ENCODE measurements around the gene TPP1.
A peak's percentile ranks its signal among the peaks of the same experiment; 100 is the strongest.

The TPP1 gene

DNA sequence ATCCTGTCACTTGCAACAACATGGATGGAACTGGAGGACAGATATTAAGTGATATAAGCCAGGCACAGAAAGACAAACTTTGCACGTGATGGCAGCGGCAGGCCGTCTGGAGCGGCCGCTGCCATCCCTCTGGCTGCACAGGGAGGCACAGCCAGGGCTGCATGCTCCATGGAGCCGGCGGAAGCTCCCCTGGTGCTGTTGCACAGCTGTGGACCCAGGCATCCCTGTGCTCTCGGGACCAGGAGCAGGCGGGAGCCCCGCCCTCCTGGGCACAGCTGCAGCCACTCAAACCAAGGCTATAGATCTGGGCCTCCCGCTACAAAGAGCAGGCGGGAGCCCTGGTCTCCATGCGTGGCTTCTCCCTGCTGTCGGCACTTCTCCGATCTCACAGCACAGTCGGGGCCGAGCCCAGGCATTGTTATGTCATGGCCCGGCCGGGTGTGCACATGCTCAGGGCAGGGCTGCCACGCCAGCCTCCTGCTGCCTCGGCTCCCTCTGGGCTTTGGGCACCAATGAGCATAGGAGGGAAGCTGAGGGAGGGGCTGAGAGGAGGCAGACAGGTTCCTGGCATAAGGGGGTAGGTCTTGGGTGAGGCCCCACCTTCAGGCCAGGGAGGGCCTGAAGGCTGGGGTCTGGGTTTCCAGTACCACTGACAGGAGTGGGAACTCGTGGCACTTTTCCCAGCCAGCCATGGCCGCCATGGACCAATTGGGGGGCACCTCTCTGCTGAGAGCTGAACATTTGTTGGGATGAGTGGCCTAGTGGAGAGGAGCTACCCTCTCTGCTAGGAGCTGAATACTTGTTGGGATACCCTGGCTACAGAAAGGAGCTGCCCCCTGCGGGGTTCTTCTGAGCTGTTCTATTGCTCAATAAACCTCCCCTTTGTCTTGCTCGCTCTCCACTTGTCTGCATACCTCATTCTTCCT is 32.5 kb downstream of the TPP1 start:
- DNase-seq: no peak

DNA sequence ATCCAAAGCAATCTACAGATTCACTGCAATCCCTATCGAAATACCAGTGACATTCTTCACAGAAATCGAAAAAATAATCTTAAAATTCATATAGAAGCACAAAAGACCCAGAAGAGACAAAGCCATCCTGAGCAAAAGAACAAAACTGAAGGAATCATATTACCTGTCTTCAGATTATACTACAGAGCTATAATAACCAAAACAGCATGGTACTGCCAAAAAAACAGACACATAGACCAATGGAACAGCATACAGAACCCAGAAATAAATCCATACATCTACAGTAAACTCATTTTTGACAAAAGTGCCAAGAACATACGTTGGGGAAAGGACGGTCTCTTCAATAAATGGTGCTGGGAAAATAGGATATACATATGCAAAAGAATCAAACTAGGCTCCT is 34.7 kb downstream of the TPP1 start:
- no peak for DNase-seq

DNA sequence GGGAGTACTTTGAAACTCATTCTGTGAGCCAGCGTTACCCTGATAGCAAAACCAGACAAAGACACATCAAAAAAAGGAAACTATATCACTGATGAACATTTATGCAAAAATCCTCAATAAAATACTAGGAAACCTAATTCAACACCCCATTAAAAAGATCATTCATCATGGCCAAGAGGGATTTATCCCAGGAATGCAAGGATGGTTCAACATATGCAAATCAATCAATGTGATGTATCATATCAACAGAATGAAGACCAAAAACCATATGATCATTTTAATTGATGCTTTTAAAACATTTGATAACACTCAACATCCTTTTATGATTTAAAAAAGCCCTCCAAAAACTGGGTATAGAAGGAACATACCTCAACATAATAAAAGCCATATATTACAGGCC is 35.6 kb downstream of the TPP1 start:
- no peak for DNase-seq

DNA sequence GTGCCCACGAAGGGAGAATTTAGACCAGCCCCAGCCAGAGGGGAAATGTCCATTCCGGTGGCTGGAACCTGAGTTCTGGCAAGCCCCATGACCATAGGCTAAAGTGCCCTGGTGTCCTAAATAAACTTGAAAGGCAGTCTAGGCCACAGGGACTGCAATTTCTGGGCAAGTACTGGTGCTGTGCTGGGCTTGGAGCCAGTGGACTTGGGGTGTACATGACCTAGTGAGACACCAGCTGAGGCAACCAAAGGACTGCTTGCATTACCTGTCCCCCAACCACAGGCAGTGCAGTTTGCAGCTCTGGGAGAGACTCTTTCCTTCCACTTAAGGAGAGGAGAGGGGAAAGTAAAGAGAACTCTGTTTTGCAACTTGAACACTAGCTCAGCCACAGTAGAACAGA is 39.5 kb downstream of the TPP1 start:
- DNase-seq: no peak

DNA sequence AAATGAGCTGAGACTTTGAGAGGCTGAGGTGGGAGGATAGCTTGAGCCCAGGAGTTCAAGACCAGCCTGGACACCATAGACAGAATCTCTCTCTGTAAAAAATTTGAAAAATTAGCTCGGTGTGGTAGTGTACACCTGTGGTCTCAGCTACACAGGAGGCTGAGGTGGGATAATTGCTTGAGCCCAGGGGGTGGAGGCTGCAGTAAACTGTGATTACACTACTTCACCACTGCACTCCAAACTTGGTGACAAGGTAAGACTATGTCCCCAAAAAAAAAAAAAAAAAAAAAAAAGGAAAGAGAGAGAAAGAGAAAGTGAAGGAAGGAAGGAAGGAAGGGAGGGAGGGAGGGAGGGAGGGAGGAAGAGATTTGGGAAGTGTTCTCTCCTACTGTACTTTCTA is 41.1 kb downstream of the TPP1 start:
- no peak for DNase-seq

DNA sequence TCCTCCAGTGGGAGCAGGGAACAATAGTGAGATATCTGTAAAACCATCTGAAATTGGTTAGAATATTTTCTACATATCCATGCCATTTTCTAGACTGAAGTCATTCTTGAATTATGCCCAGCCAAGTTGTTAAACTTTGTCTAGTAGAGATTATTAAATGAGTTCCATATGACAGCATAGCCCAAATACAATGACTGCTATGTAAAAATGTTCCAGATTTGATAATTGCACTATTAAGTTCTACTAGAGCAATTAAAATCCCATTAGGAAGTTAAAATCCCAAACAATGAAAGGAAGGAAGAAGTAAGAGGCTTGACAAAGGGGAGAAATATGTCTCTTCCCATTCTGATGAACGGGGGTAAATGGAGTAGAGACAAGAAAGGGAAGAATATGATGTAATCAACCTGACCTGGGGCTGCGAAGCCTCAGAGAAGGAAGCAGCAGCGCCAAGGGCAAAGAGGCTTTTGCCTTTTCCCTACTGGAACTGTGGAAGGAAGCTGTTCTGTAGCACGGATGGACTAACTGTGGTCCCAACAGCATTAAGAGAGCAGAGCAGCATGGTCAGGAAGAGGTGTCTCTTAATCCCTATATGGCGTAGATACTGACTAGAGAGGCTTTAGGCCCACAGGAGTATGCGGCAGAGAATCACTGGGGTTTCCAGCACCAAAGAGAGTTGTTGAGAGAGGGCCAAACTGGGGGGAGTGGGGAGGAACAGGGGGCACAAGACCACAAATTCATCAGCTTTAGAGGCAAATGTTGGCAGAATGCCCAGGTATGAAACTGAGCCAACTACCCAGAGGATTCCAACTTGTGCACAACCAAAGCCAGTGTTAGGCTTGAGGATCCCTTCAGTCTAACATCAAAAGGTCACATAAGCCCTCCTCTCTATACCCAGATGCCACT is 42.5 kb downstream of the TPP1 start:
- no peak for DNase-seq

DNA sequence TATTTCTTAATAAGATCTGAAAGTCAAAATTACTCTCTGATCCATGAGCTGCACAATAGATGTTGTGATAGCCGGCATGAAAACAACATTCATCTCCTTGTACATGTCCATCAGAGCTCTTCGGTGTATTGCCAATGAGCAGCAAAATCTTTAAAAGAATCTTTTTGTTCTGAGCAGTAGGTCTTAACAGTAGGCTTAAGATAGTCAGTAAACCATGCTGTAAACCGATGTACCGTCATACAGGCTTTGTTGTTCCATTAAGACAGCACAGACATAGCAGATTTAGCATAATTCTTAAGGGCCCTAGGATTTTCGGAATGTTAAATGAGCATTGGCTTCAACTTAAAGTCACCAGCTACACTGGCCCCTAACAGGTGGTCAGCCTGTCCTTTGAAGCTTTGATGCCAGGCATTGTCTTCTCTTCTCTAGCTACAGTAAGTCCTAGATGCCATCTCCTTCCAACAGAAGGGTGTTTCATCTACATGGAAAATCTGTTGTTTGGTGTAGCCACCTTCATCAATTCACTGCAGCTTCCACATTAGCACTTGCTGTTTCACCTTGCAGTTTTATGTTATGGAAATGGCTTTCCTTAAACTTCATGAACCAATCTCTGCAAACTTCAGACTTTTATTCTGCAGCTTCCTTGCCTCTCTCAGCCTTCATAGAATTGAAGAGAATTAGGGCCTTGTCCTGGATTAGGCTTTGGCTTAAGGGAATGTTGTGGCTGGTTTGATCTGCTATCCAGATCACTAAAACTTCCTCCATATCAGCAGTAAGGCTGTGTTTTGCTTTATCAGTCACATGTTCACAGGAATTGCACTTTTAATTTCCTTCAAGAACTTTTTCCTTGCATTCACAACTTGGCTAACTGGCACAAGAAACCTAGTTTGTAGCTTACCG is 44.2 kb downstream of the TPP1 start:
- DNase-seq: no peak

DNA sequence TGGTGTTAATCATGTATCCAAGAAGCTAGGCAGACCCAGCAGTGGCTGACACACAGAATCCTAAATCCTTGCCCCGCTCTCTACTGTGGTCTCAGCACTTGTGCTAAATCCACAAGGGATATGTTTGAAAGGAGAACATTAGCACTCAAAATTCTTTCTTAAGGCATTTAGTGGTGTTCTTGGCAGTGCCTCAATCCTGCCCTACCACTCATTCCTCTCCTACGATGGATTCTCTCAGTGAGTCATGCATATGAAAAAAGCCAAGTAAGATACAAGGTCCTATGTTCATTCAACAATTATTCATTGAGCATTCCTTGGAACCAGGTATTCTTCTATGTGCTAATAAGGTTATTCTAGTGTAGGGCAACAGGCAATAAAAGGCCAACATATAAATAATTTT is 47.0 kb downstream of the TPP1 start:
- DNase-seq: no peak

DNA sequence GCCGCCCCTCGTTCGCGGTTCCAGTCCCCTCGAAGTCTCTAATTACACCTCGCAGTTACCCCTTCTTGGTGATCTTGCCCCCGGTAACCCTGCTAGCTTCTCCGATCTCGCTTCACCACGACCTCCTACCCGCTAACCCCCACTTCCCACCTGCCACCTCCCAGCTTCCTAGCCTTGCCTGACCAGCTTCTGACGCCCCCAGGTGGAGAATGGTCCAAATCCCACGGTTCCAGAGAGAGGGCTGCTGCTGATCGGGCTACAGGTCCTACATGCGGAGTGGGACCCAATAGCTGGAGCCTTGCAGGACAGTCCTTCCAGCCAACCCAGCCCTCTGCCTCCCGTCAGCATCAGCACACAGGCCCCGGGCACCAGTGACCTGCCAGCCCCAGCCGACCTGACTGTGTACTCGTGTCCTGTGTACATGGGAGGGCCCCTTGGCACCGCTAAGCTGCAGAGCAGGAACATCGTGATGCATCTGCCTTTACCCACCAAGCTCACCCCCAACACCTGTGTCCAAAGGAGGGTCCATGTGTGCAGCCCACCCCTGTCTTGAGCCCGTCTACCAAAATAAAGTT is 47.7 kb downstream of the TPP1 start:
- no peak for DNase-seq

DNA sequence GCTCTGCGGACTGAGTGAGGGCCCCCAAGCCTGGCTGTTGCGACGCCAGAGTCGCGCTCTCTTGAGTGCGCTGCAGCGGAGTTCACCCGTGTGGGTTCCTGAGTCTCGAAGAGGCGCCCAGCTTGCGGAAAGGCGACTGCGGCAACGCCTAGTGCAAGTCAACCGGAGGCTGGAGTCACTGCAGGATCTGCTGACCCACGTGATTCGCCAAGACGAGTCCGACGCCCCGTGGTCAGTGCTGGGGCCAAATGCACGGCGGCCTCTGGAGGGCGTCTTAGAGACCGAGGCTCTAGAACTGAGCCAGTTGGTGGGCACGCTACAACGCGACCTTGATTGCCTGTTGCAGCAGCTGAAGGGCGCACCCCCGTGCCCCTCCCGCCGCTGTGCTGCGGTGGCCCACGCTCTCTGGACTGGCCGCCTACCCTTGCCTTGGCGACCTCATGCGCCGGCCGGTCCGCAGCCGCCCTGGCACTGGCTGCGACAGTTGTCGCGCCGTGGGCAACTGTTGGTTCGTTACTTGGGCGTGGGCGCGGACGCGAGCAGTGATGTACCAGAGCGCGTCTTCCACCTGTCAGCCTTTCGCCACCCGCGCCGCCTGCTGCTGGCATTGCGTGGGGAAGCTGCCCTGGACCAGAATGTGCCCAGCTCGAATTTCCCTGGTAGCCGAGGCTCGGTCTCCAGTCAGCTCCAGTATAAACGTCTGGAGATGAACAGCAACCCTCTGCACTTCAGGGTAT is 48.4 kb downstream of the TPP1 start:
- DNase-seq: no peak

DNA sequence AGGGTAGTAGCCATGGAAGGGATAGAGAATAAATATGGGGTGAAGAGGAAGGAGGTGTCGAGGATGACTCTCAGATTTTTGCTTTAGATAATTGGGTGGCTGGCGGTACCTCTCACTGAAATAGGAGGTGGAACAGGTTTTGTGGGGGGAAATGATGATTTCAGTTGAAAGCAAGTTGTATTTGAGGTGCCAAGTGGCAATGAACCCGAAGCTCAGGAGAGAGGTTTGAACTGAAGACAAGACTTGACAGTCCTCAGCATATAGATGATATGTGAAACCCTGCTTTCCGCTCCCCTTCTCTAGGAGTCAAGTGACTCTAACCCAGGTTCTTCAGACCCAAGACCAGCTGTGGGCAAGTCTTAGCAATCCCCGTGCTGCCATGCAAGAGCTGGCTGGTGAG is 49.5 kb downstream of the TPP1 start:
- DNase-seq: no peak

DNA sequence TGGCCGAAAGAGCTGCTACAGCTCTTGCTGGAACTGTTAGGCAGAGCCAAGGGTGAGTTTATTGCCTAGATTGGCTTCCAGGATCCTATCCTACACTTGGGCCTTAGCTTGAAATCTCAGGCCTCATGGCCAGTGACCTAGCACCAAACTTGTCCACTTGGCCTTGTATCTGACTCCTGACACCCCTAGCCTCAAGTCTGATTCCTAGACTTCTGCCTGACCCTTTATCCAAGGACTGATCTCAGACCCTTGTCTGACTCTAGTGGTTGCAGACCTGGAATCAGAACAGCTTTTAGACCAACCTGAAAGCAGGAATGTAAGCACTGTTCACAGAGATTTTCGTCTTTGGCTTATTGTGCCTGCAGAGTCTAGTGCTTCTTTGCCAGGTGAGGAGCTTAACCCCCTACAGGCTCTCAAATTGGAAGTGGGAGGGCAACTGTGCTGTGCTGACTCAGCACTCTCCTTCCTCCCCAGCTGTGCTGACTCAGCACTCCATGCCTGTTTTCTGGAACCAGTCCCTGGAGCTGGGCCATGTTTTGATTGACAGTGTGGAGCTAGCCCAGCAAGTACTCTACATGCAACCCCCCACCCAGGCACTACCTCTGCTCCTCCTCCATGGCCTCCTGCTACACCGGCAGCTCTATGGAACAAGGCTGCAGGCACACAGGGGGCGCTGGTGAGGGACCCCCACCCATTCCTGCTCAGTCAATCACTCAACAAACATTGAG is 50.9 kb downstream of the TPP1 start:
- DNase-seq: peak in 2 of 3 experiments; percentile 14 to 67

DNA sequence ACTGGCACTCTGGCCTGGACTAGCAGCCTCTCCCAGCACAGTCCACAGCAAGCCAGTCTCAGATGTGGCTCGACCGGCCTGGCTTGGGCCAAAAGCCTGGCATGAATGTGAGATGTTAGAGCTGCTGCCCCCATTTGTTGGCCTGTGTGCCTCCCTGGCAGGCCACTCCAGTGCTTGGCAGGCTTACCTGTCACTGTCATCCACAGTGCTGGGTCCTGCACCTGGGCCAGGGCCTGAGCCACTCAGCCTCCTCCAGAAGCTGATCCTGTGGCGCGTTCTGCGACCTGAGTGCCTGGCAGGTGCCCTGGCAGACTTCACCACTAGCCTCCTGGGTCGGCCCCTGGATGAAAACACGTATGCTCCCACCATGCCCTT is 51.9 kb downstream of the TPP1 start:
- DNase-seq: no peak

DNA sequence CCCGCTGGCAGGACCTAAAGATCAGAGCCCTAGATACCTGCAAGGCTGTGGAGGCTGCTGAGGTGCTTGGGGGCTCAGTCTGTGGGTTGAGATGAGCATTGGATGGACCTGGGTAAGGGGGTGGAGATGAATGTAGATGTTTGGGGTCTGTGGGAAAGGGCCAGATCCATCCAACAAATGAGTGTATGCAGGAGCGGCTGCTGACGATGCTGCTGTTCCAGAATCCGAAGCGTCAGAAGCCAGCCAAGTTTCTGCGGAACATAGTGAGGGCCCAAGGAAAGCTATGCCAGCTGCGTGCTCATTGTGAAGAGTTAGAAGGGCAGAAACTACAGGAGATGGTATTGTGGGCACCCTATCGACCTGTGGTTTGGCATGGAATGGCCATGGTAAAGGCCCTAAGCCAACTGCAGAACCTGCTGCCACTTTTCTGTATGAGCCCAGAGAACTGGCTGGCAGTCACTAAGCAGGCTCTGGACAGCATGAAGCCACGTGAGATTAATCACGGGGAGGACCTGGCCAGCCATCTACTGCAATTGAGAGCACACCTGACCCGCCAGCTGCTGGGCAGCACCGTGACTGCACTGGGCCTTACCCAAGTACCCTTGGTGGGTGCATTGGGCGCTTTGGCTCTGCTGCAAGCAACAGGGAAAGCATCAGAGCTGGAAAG is 52.4 kb downstream of the TPP1 start:
- no peak for DNase-seq

DNA sequence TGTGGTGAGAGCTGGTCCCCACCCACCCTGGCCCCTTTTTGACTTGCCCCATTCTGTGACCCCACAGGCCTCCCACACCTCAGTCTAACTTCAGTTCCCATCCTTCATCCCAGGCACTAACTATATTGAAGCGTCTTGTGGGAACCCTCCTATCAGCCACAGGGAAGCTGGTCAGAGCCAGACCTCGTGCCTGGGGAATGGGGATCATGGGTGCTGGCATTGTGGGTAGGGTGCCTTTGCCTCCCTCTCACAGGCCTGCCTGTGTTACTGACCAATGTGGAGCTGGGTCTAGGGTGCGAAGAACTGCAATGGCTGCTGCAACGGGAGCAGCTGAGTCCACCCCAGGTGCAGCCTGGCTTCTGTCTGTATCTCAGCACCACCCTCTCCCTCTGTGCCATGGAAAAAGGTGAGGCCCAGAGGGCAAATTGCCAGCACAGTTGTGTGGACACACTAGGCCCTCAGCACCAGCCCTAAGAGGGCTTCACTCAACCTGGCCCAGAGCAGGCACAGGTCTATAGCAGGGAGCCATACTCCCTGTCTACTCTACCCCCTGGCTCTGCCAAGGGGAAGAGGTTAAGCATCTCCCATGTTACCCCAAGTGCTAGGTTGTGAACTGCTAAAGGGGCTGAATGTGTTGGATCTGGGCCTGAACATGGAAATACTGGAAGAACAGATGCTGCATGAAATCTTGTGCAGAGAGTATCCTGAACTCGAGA is 53.1 kb downstream of the TPP1 start:
- DNase-seq: no peak

DNA sequence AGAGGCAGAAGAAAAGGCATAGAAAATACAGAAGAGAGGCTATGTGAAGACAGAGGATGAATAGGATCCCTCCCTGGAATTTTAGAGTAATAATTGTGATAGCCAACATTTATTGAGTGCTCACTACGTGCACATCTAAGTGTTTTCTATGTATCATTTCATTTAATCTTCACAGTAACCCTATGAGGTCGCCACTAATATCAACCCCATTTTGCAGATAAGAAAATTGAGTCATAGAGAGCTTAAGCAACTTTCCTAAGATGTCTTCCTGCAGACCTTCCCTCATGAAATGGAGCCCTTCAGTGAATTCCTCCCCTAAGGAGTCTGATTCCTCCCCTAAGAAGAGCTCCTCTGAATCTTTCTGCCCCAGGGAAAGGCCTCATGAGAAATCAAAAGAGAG is 53.9 kb downstream of the TPP1 start:
- no peak for DNase-seq

DNA sequence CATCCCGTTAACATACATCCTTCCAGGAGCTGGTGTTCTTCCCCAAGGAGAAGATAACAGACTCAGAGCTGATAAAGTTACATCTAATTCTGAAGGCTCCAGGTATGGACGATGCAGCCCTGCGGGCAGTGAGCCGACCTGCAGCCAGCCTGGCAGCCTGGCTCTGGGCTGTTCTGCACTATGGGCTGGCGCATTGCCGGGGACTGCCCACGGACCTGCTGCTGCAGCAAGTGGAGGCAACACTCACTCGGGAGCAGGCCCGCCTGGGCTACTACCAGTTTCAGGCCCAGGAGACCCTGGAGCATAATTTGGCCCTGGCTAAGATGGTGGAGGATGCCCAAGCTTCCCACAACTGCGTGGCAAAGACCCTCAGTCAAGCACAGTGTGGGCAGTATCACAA is 55.6 kb downstream of the TPP1 start:
- no peak for DNase-seq

DNA sequence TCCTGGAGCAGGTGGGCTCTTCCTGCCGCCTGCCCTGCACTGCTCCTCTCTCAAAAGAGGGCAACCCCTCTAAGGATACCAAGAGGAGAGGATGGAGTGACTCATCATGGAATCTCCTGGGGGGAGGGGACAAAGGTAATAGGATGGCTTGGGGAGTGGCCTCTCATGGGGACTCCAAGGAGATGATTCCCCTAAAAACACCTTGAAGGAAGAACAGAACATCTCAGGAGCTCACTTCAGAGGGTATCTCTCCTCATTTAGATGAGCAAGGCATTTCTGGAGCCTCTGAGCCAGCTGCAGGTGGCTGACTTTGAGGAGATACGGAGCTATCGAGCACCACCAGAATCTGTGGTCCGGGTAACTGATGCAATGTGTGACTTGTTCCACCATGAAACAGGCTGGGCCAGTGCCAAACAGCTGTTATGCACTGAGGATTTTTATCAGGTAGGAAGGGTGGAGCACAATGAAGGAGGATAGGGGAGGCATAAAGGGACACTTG is 56.1 kb downstream of the TPP1 start:
- DNase-seq: no peak

Measured in NCI-H1417 (cell line).